ENCODE measurements around the gene ULK4.
"Not testable (repeated sequence)": the region's sequence is repeated elsewhere in the genome, so short reads cannot be mapped to it uniquely, and the experiment has no call there.

The ULK4 gene

GRCh38 chr3:41649129-41649739, 312.7 kb downstream of the ULK4 start:
- Histone ChIP-seq H3K4me1 (ENCODE audit: insufficient read depth, low read length) (no peaks in the 10 kb centered on the region), H3K27me3 (ENCODE audit: insufficient read depth, low read length) (no peaks in the 10 kb centered on the region), H3K36me3 (ENCODE audit: insufficient read depth, low read length) (no peaks in the 10 kb centered on the region), H3K4me3 (ENCODE audit: low read length) (no peak overlapping the region), H2AFZ (ENCODE audit: low read depth, low read length) (no peak overlapping the region), H3K9me3 (ENCODE audit: low read length) (peaks cover 5% of the 10 kb centered on the region)

GRCh38 chr3:41647730-41648129, 314.2 kb downstream of the ULK4 start:
- H3K36me3 ChIP-seq (ENCODE audit: insufficient read depth, low read length); H3K4me3 ChIP-seq (ENCODE audit: low read length); H3K4me1 ChIP-seq (ENCODE audit: insufficient read depth, low read length); H3K9me3 ChIP-seq (ENCODE audit: low read length); H2AFZ ChIP-seq (ENCODE audit: low read depth, low read length); H3K27me3 ChIP-seq (ENCODE audit: insufficient read depth, low read length): not testable (repeated sequence)

- H3K4me1 ChIP-seq (ENCODE audit: insufficient read depth, low read length): no peaks in the 10 kb centered on the region
- no peaks in the 10 kb centered on the region for H3K27me3 ChIP-seq (ENCODE audit: insufficient read depth, low read length)
- H2AFZ ChIP-seq (ENCODE audit: low read depth, low read length): no peak overlapping the region
- H3K4me3 ChIP-seq (ENCODE audit: low read length): no peak overlapping the region
- no peaks in the 10 kb centered on the region for H3K36me3 ChIP-seq (ENCODE audit: insufficient read depth, low read length)
- no peaks in the 10 kb centered on the region for H3K9me3 ChIP-seq (ENCODE audit: low read length)
Measured at GRCh38 chr3:41640076-41640475, 321.8 kb downstream of the ULK4 start.

GRCh38 chr3:41638381-41638780, 323.5 kb downstream of the ULK4 start:
- Histone ChIP-seq H3K36me3 (ENCODE audit: insufficient read depth, low read length) (no peaks in the 10 kb centered on the region), H3K4me1 (ENCODE audit: insufficient read depth, low read length) (no peaks in the 10 kb centered on the region), H2AFZ (ENCODE audit: low read depth, low read length) (no peak overlapping the region), H3K4me3 (ENCODE audit: low read length) (no peak overlapping the region), H3K27me3 (ENCODE audit: insufficient read depth, low read length) (no peaks in the 10 kb centered on the region), H3K9me3 (ENCODE audit: low read length) (no peaks in the 10 kb centered on the region)

GRCh38 chr3:41632700-41633099, 329.2 kb downstream of the ULK4 start:
- Histone ChIP-seq H2AFZ (ENCODE audit: low read depth, low read length) (no peak overlapping the region), H3K9me3 (ENCODE audit: low read length) (no peaks in the 10 kb centered on the region), H3K27me3 (ENCODE audit: insufficient read depth, low read length) (no peaks in the 10 kb centered on the region), H3K4me1 (ENCODE audit: insufficient read depth, low read length) (no peaks in the 10 kb centered on the region), H3K36me3 (ENCODE audit: insufficient read depth, low read length) (no peaks in the 10 kb centered on the region), H3K4me3 (ENCODE audit: low read length) (no peak overlapping the region)

GRCh38 chr3:41630708-41631107, 331.2 kb downstream of the ULK4 start:
- H3K27me3 ChIP-seq (ENCODE audit: insufficient read depth, low read length): no peaks in the 10 kb centered on the region
- H3K4me3 ChIP-seq (ENCODE audit: low read length): no peak overlapping the region

GRCh38 chr3:41629986-41630385, 331.9 kb downstream of the ULK4 start:
- H3K36me3 ChIP-seq (ENCODE audit: insufficient read depth, low read length): no peaks in the 10 kb centered on the region
- H3K4me1 ChIP-seq (ENCODE audit: insufficient read depth, low read length): no peaks in the 10 kb centered on the region
- H2AFZ ChIP-seq (ENCODE audit: low read depth, low read length): no peak overlapping the region

More at GRCh38 chr3:41630708-41631107, 331.2 kb downstream of the ULK4 start:
- no peaks in the 10 kb centered on the region for H3K4me1 ChIP-seq (ENCODE audit: insufficient read depth, low read length)
- no peak overlapping the region for H2AFZ ChIP-seq (ENCODE audit: low read depth, low read length)
- no peaks in the 10 kb centered on the region for H3K36me3 ChIP-seq (ENCODE audit: insufficient read depth, low read length)
- no peaks in the 10 kb centered on the region for H3K9me3 ChIP-seq (ENCODE audit: low read length)

GRCh38 chr3:41629072-41629471, 332.8 kb downstream of the ULK4 start:
- Histone ChIP-seq H3K27me3 (ENCODE audit: insufficient read depth, low read length) (no peaks in the 10 kb centered on the region), H3K36me3 (ENCODE audit: insufficient read depth, low read length) (no peaks in the 10 kb centered on the region), H3K4me1 (ENCODE audit: insufficient read depth, low read length) (no peaks in the 10 kb centered on the region), H2AFZ (ENCODE audit: low read depth, low read length) (no peak overlapping the region), H3K4me3 (ENCODE audit: low read length) (no peak overlapping the region), H3K9me3 (ENCODE audit: low read length) (no peaks in the 10 kb centered on the region)

More at GRCh38 chr3:41629986-41630385, 331.9 kb downstream of the ULK4 start:
- Histone ChIP-seq H3K27me3 (ENCODE audit: insufficient read depth, low read length) (no peaks in the 10 kb centered on the region), H3K4me3 (ENCODE audit: low read length) (no peak overlapping the region), H3K9me3 (ENCODE audit: low read length) (no peaks in the 10 kb centered on the region)

- H2AFZ ChIP-seq (ENCODE audit: low read depth, low read length): no peak overlapping the region
- no peaks in the 10 kb centered on the region for H3K9me3 ChIP-seq (ENCODE audit: low read length)
- no peaks in the 10 kb centered on the region for H3K36me3 ChIP-seq (ENCODE audit: insufficient read depth, low read length)
- H3K4me3 ChIP-seq (ENCODE audit: low read length): no peak overlapping the region
- H3K27me3 ChIP-seq (ENCODE audit: insufficient read depth, low read length): no peaks in the 10 kb centered on the region
- H3K4me1 ChIP-seq (ENCODE audit: insufficient read depth, low read length): no peaks in the 10 kb centered on the region
Measured at GRCh38 chr3:41627477-41628087, 334.3 kb downstream of the ULK4 start.

- no peak overlapping the region for H3K4me3 ChIP-seq (ENCODE audit: low read length)
Measured at GRCh38 chr3:41612853-41613252, 349.1 kb downstream of the ULK4 start.

GRCh38 chr3:41611008-41611407, 350.9 kb downstream of the ULK4 start:
- H3K4me3 ChIP-seq (ENCODE audit: low read length): no peak overlapping the region
- no peak overlapping the region for H2AFZ ChIP-seq (ENCODE audit: low read depth, low read length)
- H3K4me1 ChIP-seq (ENCODE audit: insufficient read depth, low read length): peaks cover 6% of the 10 kb centered on the region
- no peaks in the 10 kb centered on the region for H3K27me3 ChIP-seq (ENCODE audit: insufficient read depth, low read length)
- H3K36me3 ChIP-seq (ENCODE audit: insufficient read depth, low read length): no peaks in the 10 kb centered on the region
- no peaks in the 10 kb centered on the region for H3K9me3 ChIP-seq (ENCODE audit: low read length)

More at GRCh38 chr3:41612853-41613252, 349.1 kb downstream of the ULK4 start:
- Histone ChIP-seq H3K9me3 (ENCODE audit: low read length) (no peaks in the 10 kb centered on the region), H2AFZ (ENCODE audit: low read depth, low read length) (no peak overlapping the region), H3K36me3 (ENCODE audit: insufficient read depth, low read length) (no peaks in the 10 kb centered on the region), H3K4me1 (ENCODE audit: insufficient read depth, low read length) (peaks cover 6% of the 10 kb centered on the region), H3K27me3 (ENCODE audit: insufficient read depth, low read length) (no peaks in the 10 kb centered on the region)

GRCh38 chr3:41608347-41608746, 353.6 kb downstream of the ULK4 start:
- H2AFZ ChIP-seq (ENCODE audit: low read depth, low read length): no peak overlapping the region
- H3K4me3 ChIP-seq (ENCODE audit: low read length): no peak overlapping the region
- peaks cover 6% of the 10 kb centered on the region for H3K4me1 ChIP-seq (ENCODE audit: insufficient read depth, low read length)
- no peaks in the 10 kb centered on the region for H3K27me3 ChIP-seq (ENCODE audit: insufficient read depth, low read length)
- H3K36me3 ChIP-seq (ENCODE audit: insufficient read depth, low read length): no peaks in the 10 kb centered on the region
- no peaks in the 10 kb centered on the region for H3K9me3 ChIP-seq (ENCODE audit: low read length)

- Histone ChIP-seq H3K4me3 (ENCODE audit: low read length) (no peak overlapping the region), H3K27me3 (ENCODE audit: insufficient read depth, low read length) (no peaks in the 10 kb centered on the region), H3K36me3 (ENCODE audit: insufficient read depth, low read length) (no peaks in the 10 kb centered on the region), H3K9me3 (ENCODE audit: low read length) (no peaks in the 10 kb centered on the region), H3K4me1 (ENCODE audit: insufficient read depth, low read length) (no peaks in the 10 kb centered on the region), H2AFZ (ENCODE audit: low read depth, low read length) (no peak overlapping the region)
Measured at GRCh38 chr3:41603807-41604206, 358.1 kb downstream of the ULK4 start.

- no peak overlapping the region for H3K4me3 ChIP-seq (ENCODE audit: low read length)
- H2AFZ ChIP-seq (ENCODE audit: low read depth, low read length): no peak overlapping the region
- no peaks in the 10 kb centered on the region for H3K36me3 ChIP-seq (ENCODE audit: insufficient read depth, low read length)
- H3K27me3 ChIP-seq (ENCODE audit: insufficient read depth, low read length): no peaks in the 10 kb centered on the region
- H3K4me1 ChIP-seq (ENCODE audit: insufficient read depth, low read length): no peaks in the 10 kb centered on the region
- H3K9me3 ChIP-seq (ENCODE audit: low read length): no peaks in the 10 kb centered on the region
Measured at GRCh38 chr3:41602121-41602520, 359.8 kb downstream of the ULK4 start.
